ENCODE measurements around the gene SCNM1.

SCNM1 gene, protein sequence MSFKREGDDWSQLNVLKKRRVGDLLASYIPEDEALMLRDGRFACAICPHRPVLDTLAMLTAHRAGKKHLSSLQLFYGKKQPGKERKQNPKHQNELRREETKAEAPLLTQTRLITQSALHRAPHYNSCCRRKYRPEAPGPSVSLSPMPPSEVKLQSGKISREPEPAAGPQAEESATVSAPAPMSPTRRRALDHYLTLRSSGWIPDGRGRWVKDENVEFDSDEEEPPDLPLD

DNA sequence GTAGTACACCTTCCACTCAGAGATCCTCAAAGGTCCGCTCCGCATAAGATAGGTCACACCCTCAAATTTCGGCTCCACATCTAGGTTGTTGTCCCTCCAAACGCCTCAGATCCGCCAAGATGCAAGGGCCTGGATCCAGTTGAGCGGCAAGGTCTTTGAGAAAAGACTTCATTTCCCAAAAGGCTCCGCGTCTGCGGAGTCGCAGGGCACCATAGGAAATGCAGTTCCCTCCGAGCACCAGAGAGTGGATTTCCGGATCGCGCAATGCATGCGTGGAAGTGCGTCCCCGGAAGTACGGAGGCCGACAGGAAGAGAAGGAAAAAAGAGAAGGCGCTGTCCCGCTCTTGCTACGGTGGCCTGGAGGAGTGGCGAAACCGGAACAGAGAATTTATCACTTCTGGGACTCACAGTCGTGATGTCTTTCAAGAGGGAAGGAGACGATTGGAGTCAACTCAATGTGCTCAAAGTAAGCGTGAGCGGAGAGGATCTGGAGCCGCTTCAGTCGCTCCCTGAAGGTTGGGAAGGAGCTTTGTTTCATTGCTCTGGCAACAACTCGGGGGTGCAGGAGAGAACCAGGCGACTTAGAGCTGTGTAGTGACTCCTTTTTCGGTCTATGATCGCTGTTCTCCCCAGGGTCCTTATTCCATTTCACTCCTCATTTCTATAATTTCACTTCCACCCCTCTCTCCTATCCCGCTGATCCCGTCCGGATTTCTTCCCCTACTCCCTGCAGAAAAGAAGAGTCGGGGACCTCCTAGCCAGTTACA, at the start of gene SCNM1, which contains the start of gene LYSMD1:
SCNM1 (plus strand) TSS at position 407 of the 767 bp plus-strand sequence; CDS start at position 416, 9 bp downstream.
LYSMD1 (minus strand) TSS at position 165 of the 767 bp plus-strand sequence. CDS start 644 bp downstream, outside the sequence.
- DNase-seq (ENCODE audit: low read depth) = peak; percentile 99

GRCh38 chr1:151124763-151125403, 41.1 kb upstream of the SCNM1 start:
- DNase-seq (ENCODE audit: low read depth) = no peak

DNA sequence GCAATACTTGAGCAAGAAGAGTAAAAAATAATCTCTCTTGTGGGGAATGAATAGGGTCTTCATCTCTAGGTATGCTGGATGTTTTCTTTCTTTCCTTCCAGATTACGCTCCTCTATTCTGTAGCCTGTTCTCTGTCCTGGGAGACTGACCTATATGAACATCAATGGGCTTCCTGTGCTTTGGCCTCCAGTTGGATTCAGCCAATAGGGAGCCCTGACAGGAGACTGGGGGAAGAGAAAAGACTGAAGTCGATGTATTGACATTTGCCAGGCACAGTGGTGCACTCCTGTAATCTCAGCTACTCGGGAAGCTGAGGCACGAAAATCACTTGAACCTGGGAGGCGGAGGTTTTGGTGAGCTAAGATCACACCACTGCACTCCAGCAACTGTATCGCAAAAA, 37.1 kb upstream of the SCNM1 start:
- no peak for DNase-seq (ENCODE audit: low read depth)

GRCh38 chr1:151130987-151131586, 34.9 kb upstream of the SCNM1 start:
- DNase-seq (ENCODE audit: low read depth) = peak; percentile 39

- no peak for DNase-seq (ENCODE audit: low read depth)
These were observed 34.1 kb upstream of the SCNM1 start for GRCh38 chr1:151131701-151132334.

GRCh38 chr1:151132335-151133017, 33.5 kb upstream of the SCNM1 start:
- DNase-seq (ENCODE audit: low read depth) = no peak

- DNase-seq (ENCODE audit: low read depth) = no peak
These were observed 32.7 kb upstream of the SCNM1 start for GRCh38 chr1:151133018-151133806.

DNA sequence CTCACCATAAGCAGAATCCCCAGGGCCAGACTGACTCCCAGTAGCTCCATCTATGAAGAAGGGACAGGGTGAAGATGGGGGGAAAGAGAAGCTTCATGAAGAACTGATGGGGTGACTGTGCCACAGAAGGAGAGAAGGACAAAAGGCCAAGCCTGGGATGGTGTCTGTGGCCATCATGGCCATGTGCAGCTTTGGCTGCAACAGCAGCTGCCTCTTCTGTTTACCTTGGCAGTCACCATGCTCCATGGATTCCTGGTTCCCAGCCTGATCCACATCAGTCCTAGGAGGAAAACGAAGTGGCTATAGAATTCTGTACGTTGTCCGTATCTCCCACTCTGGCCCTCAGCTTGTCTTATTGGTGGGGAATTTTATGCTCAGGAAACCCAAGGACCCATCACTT, 31.5 kb upstream of the SCNM1 start:
- DNase-seq (ENCODE audit: low read depth) = no peak

DNA sequence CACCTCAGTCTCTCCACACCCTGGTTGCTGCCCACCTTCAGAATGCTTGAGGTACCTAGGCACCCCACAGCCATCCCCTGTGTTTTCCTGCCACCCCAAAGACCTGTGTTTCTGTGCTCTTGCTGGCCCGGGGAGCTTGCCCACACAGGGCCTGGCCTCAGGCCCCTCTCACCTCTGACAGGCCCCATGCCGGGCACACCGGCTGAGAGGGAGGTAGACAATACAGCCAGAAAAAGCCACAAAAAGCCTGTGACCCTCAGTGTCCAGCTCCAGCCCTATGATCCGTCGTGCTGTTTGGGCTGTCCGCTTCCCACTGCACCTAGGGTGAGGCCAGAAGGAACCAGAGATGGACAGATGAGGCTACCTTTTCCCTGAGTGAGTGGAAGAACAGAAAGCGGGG, 31.0 kb upstream of the SCNM1 start:
- DNase-seq (ENCODE audit: low read depth) = no peak

DNA sequence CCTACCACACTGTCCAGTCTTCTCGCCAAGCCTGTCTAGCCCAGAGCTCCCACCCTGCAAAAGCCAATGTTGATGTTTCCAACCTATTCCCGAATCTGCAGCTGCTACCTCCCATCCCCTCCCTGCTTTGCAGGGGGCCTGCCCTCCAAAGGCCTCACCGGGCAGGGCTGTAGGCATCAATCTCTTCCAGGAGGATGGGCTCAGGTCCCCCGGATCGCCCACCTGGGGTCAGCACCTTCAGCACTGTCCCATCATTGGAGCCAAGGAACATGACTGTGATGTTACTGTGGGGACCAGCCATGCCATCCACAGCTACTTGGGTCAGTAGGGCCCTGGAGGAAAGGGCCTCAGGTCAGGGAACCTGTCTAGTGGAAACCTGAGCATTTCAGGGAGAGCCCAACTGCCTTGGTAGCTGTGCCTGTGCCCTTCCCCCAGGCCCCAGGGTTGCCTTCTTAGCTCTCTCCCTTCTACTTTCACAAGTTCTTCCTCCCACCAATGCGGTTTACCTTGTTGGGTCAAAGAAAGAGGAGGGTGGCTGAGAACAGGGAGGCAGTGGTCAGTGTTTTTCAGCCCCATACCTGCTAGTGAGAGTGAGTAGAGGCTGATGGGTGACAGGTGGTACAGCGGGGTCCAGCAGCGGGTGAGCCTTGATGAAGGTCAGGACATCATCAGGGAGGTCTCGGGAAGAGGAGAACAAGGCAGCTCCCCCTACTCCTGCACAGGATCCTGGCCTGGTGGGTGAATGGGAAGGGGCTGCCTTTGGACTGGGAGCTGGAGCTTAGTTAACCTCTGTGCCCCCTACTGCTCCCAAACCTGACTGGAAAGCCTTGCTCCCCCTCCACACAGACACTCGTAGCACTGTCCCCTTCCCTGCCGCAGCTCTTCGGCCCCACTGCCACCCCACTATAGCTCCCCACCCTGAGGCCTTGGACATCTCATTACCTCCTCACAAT, 30.2 kb upstream of the SCNM1 start:
- DNase-seq (ENCODE audit: low read depth) = no peak

- DNase-seq (ENCODE audit: low read depth) = no peak
These were observed 28.2 kb upstream of the SCNM1 start for GRCh38 chr1:151137789-151138188.

GRCh38 chr1:151142411-151143056, 23.4 kb upstream of the SCNM1 start:
- no peak for DNase-seq (ENCODE audit: low read depth)

GRCh38 chr1:151143057-151143435, 22.9 kb upstream of the SCNM1 start:
- DNase-seq (ENCODE audit: low read depth) = no peak

DNA sequence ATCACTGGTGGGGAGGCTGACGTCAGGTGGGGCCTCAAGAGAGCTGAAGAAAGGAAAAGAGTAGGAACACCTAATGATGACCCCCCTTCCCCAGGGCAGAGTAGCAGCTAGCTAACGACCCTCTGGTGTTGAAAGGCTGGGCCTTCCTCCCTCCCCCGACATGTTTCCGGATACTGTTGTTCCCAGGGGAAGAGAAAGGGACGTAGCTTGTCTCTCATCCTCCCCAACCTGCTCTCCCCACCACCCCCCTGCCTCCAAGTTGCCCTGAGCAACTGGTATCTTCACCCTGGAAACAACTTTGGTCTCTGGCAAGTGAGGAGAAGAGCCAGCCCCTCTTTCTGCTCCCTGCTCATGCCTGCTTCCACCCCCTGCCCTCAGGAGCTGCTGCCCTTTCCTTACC, 22.0 kb upstream of the SCNM1 start:
- DNase-seq (ENCODE audit: low read depth) = no peak

- DNase-seq (ENCODE audit: low read depth) = no peak
These were observed 21.3 kb upstream of the SCNM1 start for GRCh38 chr1:151144474-151145303.

DNA sequence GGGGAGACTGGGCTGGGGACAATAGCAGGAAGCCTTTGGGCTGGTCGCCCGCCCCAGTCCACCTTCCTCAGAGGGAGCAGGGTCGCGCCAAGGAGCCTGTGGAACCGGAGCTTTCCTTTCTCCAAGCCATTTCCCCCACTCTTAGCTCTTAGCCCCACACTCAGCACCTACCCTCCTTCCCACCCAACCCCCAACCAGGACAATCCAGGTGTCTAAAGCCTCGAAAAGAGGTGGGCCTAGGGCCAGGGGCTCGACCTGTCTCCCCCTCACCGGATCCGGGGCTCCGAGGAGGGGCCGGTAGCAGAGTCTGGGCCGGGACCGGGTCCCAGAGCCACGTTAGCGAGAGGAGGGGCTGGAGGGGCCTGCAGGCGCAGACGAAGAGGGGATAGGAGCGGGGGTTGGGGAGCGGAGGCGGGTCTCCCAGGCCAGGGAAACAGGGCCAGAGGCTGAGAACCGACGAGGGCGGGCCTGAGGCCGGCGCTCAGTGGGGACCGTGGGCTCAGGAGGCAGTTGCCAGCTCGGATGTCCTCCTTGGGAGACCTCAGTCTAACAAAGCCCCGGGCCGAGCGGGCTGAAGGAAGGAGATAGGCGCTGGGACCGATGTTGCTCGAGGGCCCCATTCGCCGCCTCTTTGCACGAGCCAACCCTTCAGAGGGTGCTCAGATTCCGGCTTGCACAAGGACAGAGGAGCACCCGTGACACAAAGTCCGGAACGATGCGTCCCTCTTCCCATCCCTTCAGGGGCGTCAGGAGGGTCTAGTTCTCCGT, 20.5 kb upstream of the SCNM1 start:
- peak; percentile 9 for DNase-seq (ENCODE audit: low read depth)

GRCh38 chr1:151146072-151146411, 19.9 kb upstream of the SCNM1 start:
- DNase-seq (ENCODE audit: low read depth) = no peak

Measured in fibroblast of gingiva (primary cell).